Osteoblast (primary cell): ENCODE results near the gene NUP160. TPM values are rescaled to one million over a fixed set of nuclear protein-coding genes. Genes with fewer than 3 reads are reported as not detected.
A peak's percentile ranks its signal among the peaks of the same experiment; 100 is the strongest.
"Not testable (repeated sequence)": the region's sequence is repeated elsewhere in the genome, so short reads cannot be mapped to it uniquely, and the experiment has no call there.

ENCODE experiments used
- DNase-seq: peaks from one replicate; pipeline ENCODE4 v3.0.0; 2011; ENCODE audit warnings: low spot score, mixed read lengths; ENCODE audit not compliant: insufficient read length; ENCODE audit errors: missing footprints
- H2AFZ ChIP-seq: 2 replicates; pipeline ENCODE4 v1.6.0; 2011; ENCODE audit warnings: mild to moderate bottlenecking, low read length
- H3K27ac ChIP-seq: 2 replicates; pipeline ENCODE4 v1.5.1; 2011; ENCODE audit warnings: mild to moderate bottlenecking, low read depth, low read length, moderate library complexity
- H3K27me3 ChIP-seq: 2 replicates; pipeline ENCODE4 v1.6.0; 2012; ENCODE audit warnings: mild to moderate bottlenecking, control low read depth, inconsistent platforms, low read length, moderate library complexity; ENCODE audit not compliant: insufficient read depth
- H3K36me3 ChIP-seq: 2 replicates; pipeline ENCODE4 v1.5.1; 2011; ENCODE audit warnings: mild to moderate bottlenecking, low read length, control low read depth, moderate library complexity; ENCODE audit not compliant: insufficient read depth
- H3K4me1 ChIP-seq: 2 replicates; pipeline ENCODE4 v1.5.1; 2011; ENCODE audit warnings: mild to moderate bottlenecking, low read length, control low read depth, moderate library complexity; ENCODE audit not compliant: insufficient read depth
- H3K4me2 ChIP-seq: 2 replicates; pipeline ENCODE4 v1.6.0; 2011; ENCODE audit warnings: mild to moderate bottlenecking, low read length; ENCODE audit not compliant: insufficient read depth
- H3K4me3 ChIP-seq: fragments of 200-600 bp; sonication (generic); 3 replicates; pipeline ENCODE4 v1.5.1; 2012; ENCODE audit warnings: mild to moderate bottlenecking, low read length, inconsistent platforms; ENCODE audit not compliant: insufficient read depth
- H3K79me2 ChIP-seq: 2 replicates; pipeline ENCODE4 v1.6.0; 2012; ENCODE audit warnings: mild to moderate bottlenecking, low read length, control low read depth, inconsistent platforms; ENCODE audit not compliant: insufficient read depth
- H3K9me3 ChIP-seq: 2 replicates; pipeline ENCODE4 v1.5.1; 2011; ENCODE audit warnings: low read depth, low read length, control low read depth
- H4K20me1 ChIP-seq: 2 replicates; pipeline ENCODE4 v1.6.0; 2012; ENCODE audit warnings: mild to moderate bottlenecking, low read length, control low read depth; ENCODE audit not compliant: insufficient read depth
- CTCF ChIP-seq: IDR thresholded peaks from 2 replicates; pipeline ENCODE4 v1.5.1; 2011; ENCODE audit warnings: mild to moderate bottlenecking, low read depth, low read length, moderate library complexity; ENCODE audit errors: extremely low read depth
- total RNA-seq: library from RNA; depleted of rRNA; stranded (reverse); fragments of >200 nt; gene quantifications from 2 replicates; pipeline ENCODE4 v1.2.3, GENCODE V29; 2012

Gene NUP160
- total RNA-seq, 1 donor = 27.1 TPM

- Histone ChIP-seq H3K4me3 (no peak overlapping the region), H3K4me1 (peaks cover 8% of the 10 kb centered on the region), H3K4me2 (no peak overlapping the region), H2AFZ (no peak overlapping the region), H3K27me3 (no peaks in the 10 kb centered on the region), H4K20me1 (no peaks in the 10 kb centered on the region), H3K9me3 (no peaks in the 10 kb centered on the region), H3K27ac (no peak overlapping the region), H3K36me3 (peaks cover 56% of the 10 kb centered on the region), H3K79me2 (no peaks in the 10 kb centered on the region)
- TF ChIP-seq CTCF = no peak
- no peak for DNase-seq
Observed at GRCh38 chr11:47800759-47801158, 47.4 kb downstream of the NUP160 start.

GRCh38 chr11:47797633-47798032 lies 50.5 kb downstream of the NUP160 start:
- Histone ChIP-seq H4K20me1 (no peaks in the 10 kb centered on the region), H3K27me3 (no peaks in the 10 kb centered on the region), H3K27ac (peak overlapping the region; percentile 27), H2AFZ (no peak overlapping the region), H3K9me3 (no peaks in the 10 kb centered on the region), H3K36me3 (peaks cover 45% of the 10 kb centered on the region), H3K4me3 (no peak overlapping the region), H3K79me2 (no peaks in the 10 kb centered on the region), H3K4me2 (no peak overlapping the region), H3K4me1 (peaks cover 15% of the 10 kb centered on the region)
- peak; percentile 65 for DNase-seq
- TF ChIP-seq CTCF = no peak

GRCh38 chr11:47791774-47792430 lies 56.2 kb downstream of the NUP160 start:
- Histone ChIP-seq H2AFZ (no peak overlapping the region), H3K4me3 (no peak overlapping the region), H4K20me1 (no peaks in the 10 kb centered on the region), H3K9me3 (no peaks in the 10 kb centered on the region), H3K27me3 (no peaks in the 10 kb centered on the region), H3K27ac (peak overlapping the region; percentile 27), H3K4me2 (no peak overlapping the region), H3K4me1 (peaks cover 12% of the 10 kb centered on the region), H3K36me3 (peaks cover 41% of the 10 kb centered on the region), H3K79me2 (no peaks in the 10 kb centered on the region)
- no peak for DNase-seq
- TF ChIP-seq CTCF = no peak

GRCh38 chr11:47790017-47790416 lies 58.1 kb downstream of the NUP160 start:
- H3K9me3 ChIP-seq = not testable (repeated sequence)

More at GRCh38 chr11:47790017-47790416, 58.1 kb downstream of the NUP160 start:
- H2AFZ ChIP-seq, H3K79me2 ChIP-seq, H3K4me2 ChIP-seq, H3K27ac ChIP-seq, H4K20me1 ChIP-seq, H3K27me3 ChIP-seq, DNase-seq, H3K4me3 ChIP-seq: not testable (repeated sequence)
- Histone ChIP-seq H3K36me3 (peaks cover 49% of the 10 kb centered on the region), H3K4me1 (peaks cover 12% of the 10 kb centered on the region)
